K562 (cell line): Measurements from ENCODE around the gene ELK1. TPM values are rescaled to one million over a fixed set of nuclear protein-coding genes. Genes with fewer than 3 reads are reported as not detected.

ENCODE experiments used
- ETS1 ChIP-seq: conservative IDR thresholded peaks from 2 replicates; pipeline ENCODE4 v1.6.1; 2011; ENCODE audit warnings: low read depth, mild to moderate bottlenecking, low read length; ENCODE audit not compliant: control insufficient read depth
- NRF1 ChIP-seq, 2 experiments: fragments of 450-650 bp; IDR thresholded peaks in 1 of 2; conservative IDR thresholded peaks in 1 of 2; 2 replicates each; pipeline ENCODE4 v1.6.1; 2014; ENCODE audit warnings: mild to moderate bottlenecking in 2 of 2
- RFX1 ChIP-seq: fragments of 450-650 bp; IDR thresholded peaks from 2 replicates; pipeline ENCODE4 v1.6.1; 2016; ENCODE audit warnings: mild to moderate bottlenecking, moderate library complexity
- RHOXF2B ChIP-seq: fragments of 250-450 bp; sonication (Bioruptor Pico); conservative IDR thresholded peaks from 2 replicates; pipeline ENCODE4 v1.5.1; 2021
- STAT6 ChIP-seq: sonication (generic); formaldehyde crosslinking; IDR thresholded peaks from 2 replicates; pipeline ENCODE4 v1.8.1; 2023; ENCODE audit warnings: mild to moderate bottlenecking, missing genetic modification reagents
- UBTF ChIP-seq, 2 experiments: IDR thresholded peaks; 2 replicates each; pipeline ENCODE4 v1.6.1; 2012; ENCODE audit warnings: improper control_type of control experiment in 2 of 2, low read depth in 2 of 2, low read length in 2 of 2, borderline replicate concordance in 1 of 2
- ZBTB40 ChIP-seq, 2 experiments: fragments of 450-650 bp in 1 of 2; sonication (generic) in 1 of 2; formaldehyde crosslinking in 1 of 2; IDR thresholded peaks; 2 replicates each; pipeline versions ENCODE4 v1.7.1 to v1.9.0; 2016 to 2022; ENCODE audit warnings: inconsistent platforms in 1 of 2, mild to moderate bottlenecking in 1 of 2, missing genetic modification reagents in 1 of 2
- ZNF561 ChIP-seq: fragments of 450-650 bp; formaldehyde crosslinking; conservative IDR thresholded peaks from 2 replicates; pipeline ENCODE4 v1.4.0; 2020; ENCODE audit warnings: mild to moderate bottlenecking, moderate library complexity
- polyA plus RNA-seq, 8 experiments: library from polyadenylated mRNA; depleted of rRNA in 4 of 8; stranded (reverse) in 5 of 8; unstranded in 3 of 8; fragments of >200 nt; fragmentation: Nextera tagmentation in 2 of 8; fragmentation: Illumina TruSeq in 1 of 8; extraction: Ambion mirVana in 2 of 8; extraction: Trizol in 1 of 8; gene quantifications; 2 replicates each; pipeline versions ENCODE4 v1.2.1 to v1.2.3, GENCODE V29; 2011 to 2014; ENCODE audit warnings: inconsistent platforms in 1 of 8, missing spikeins in 1 of 8
- total RNA-seq, 7 experiments: library from RNA; depleted of rRNA in 6 of 7; stranded (reverse); fragments of >200 nt in 6 of 7; fragmentation: Illumina TruSeq in 2 of 7; extraction: Trizol in 2 of 7; gene quantifications; 2 replicates each; pipeline versions ENCODE4 v1.2.1 to v1.2.3, GENCODE V29; 2011 to 2021; ENCODE audit warnings: low replicate concordance in 1 of 7

The ELK1 gene
- total and polyA plus RNA-seq, 9 of the 15 experiments (the other 6 are each of a cell fraction or from before 2014, with no cell fraction given), result 4.4 to 74.9 (median 26.5) TPM

GRCh38 chrX:47662144-47662657 is 11.8 kb upstream of the ELK1 start (continued):
- TF ChIP-seq UBTF (IDR thresholded peaks at IDR 0.05; ENCODE audit: borderline replicate concordance in 1 of 2, low read depth in 2 of 2, low read length in 2 of 2) (no peak), ETS1 (no peak), ZBTB40 (IDR thresholded peaks at IDR 0.05) (no peak), ZBTB40 (CRISPR knock-in tag; IDR thresholded peaks at IDR 0.05) (no peak), STAT6 (CRISPR knock-in tag) (no peak), ZNF561 (CRISPR knock-in tag) (no peak), RHOXF2B (CRISPR knock-in tag) (no peak), RFX1 (no peak), NRF1 (conservative IDR thresholded peaks at IDR 0.05 in 1 of 2, IDR thresholded peaks at IDR 0.05 in 1 of 2) (no peak)
